Measurements from ENCODE around the gene FKBP8. TPM values are rescaled to one million over a fixed set of nuclear protein-coding genes. Genes with fewer than 3 reads are reported as not detected.

Gene FKBP8
- total RNA-seq, 2 donors from 2014 or later: 235 to 247 TPM

DNA sequence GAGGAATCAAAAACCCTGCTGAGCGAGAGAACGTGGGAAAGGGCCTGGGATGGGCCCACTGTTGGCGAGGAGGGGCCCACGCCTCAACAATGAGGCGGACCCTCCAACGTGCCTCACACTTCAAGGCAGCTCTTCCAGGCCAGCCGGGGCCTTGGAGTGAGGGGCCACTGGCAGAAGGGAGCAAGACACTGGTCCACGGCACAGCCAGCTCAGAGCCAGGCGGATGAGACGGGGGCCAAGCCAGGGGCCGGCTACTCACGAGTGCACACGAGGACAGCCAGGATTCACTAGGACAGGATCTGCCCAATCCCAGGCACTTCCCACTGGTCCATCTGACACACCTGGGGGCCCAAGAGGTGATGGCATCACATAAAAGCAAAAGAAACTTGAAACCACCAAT lies 42.0 kb downstream of the FKBP8 start:
- Histone ChIP-seq H3K9me3 (no peaks in the 10 kb centered on the region), H3K36me3 (replicated peaks in 1 of 2; ENCODE audit: insufficient read depth in 1 of 2, low read depth in 2 of 2) (no peaks in the 10 kb centered on the region), H3K27ac (peak overlapping the region in 3 of 4 donors; percentile 1 to 69 (median 61)), H3K27me3 (no peaks in the 10 kb centered on the region), H3K4me3 (no peak overlapping the region), H3K4me1 (peaks cover 81% of the 10 kb centered on the region)
- 84 to 86% methylated on average over 11 to 12 of the region's 13 CpGs for WGBS, 2 donors
- TF ChIP-seq CTCF (IDR thresholded peaks at IDR 0.05) (no peak), POLR2A (IDR thresholded peaks at IDR 0.05) (no peak)
- DNase-seq (no peak), ATAC-seq (no peak)
- intact Hi-C loops (cut with DNase I): no loop called here

- peak overlapping the region; percentile 2 to 69 (median 54) for H3K27ac ChIP-seq
- H3K36me3 ChIP-seq (replicated peaks in 1 of 2; ENCODE audit: insufficient read depth in 1 of 2, low read depth in 2 of 2): no peaks in the 10 kb centered on the region
- H3K4me3 ChIP-seq: no peak overlapping the region
- WGBS, 2 donors: 11 to 37% methylated on average over 3 to 11 of the region's 11 CpGs
- ATAC-seq (no peak), DNase-seq (peak; percentile 56 to 86 (median 69))
- H3K4me1 ChIP-seq: peaks cover 81% of the 10 kb centered on the region
- no peaks in the 10 kb centered on the region for H3K9me3 ChIP-seq
- TF ChIP-seq POLR2A (IDR thresholded peaks at IDR 0.05): no peak
- TF ChIP-seq CTCF (IDR thresholded peaks at IDR 0.05): no peak
- intact Hi-C loops (cut with DNase I): no loop called here
- no peaks in the 10 kb centered on the region for H3K27me3 ChIP-seq
Observed at GRCh38 chr19:18500799-18501198, 42.6 kb downstream of the FKBP8 start.

- Histone ChIP-seq H3K36me3 (replicated peaks in 1 of 2; ENCODE audit: insufficient read depth in 1 of 2, low read depth in 2 of 2) (no peaks in the 10 kb centered on the region), H3K27ac (peak overlapping the region; percentile 2 to 69 (median 54)), H3K4me3 (no peak overlapping the region), H3K9me3 (no peaks in the 10 kb centered on the region), H3K27me3 (no peaks in the 10 kb centered on the region), H3K4me1 (peaks cover 81% of the 10 kb centered on the region)
- TF ChIP-seq POLR2A (IDR thresholded peaks at IDR 0.05): no peak
- TF ChIP-seq CTCF (IDR thresholded peaks at IDR 0.05): no peak
- ATAC-seq: no peak
- 51 to 79% methylated on average over 2 to 7 of the region's 7 CpGs for WGBS, 2 donors
- intact Hi-C loops (cut with DNase I): no loop called here
- DNase-seq: no peak
Observed at GRCh38 chr19:18500376-18500775, 43.0 kb downstream of the FKBP8 start.

- ATAC-seq (no peak), DNase-seq (no peak)
- Histone ChIP-seq H3K4me3 (no peak overlapping the region), H3K4me1 (peaks cover 80% of the 10 kb centered on the region), H3K27me3 (no peaks in the 10 kb centered on the region), H3K27ac (peak overlapping the region in 2 of 4 donors; percentile 10 to 16), H3K9me3 (no peaks in the 10 kb centered on the region), H3K36me3 (replicated peaks in 1 of 2; ENCODE audit: insufficient read depth in 1 of 2, low read depth in 2 of 2) (no peaks in the 10 kb centered on the region)
- intact Hi-C loops (cut with DNase I): no loop called here
- WGBS, 2 donors: 86 to 93% methylated on average over 6 to 7 of the region's 7 CpGs
- TF ChIP-seq CTCF (IDR thresholded peaks at IDR 0.05) (no peak), POLR2A (IDR thresholded peaks at IDR 0.05) (no peak)
Observed at GRCh38 chr19:18499055-18499775, 44.2 kb downstream of the FKBP8 start.

DNA sequence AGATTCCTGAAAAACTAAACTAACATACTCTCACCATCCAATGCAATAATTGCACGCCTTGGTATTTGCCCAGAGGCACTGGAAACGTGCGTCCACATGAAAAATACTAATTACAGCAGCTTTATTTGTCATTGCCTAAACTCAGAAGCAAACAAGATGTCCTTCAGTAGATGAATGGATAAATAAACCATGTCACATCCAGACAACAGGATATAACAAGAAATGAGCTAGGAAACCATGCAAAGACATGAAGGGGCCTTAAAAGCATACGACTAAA lies 46.5 kb downstream of the FKBP8 start:
- TF ChIP-seq CTCF (IDR thresholded peaks at IDR 0.05) (no peak), POLR2A (IDR thresholded peaks at IDR 0.05) (no peak)
- no peaks in the 10 kb centered on the region for H3K36me3 ChIP-seq (replicated peaks in 1 of 2; ENCODE audit: insufficient read depth in 1 of 2, low read depth in 2 of 2)
- no peaks in the 10 kb centered on the region for H3K27me3 ChIP-seq
- H3K27ac ChIP-seq: peak overlapping the region in 3 of 4 donors; percentile 12 to 30 (median 20)
- intact Hi-C loops (cut with DNase I): no loop called here
- DNase-seq (no peak), ATAC-seq (no peak)
- 75 to 89% methylated on average over 4 of the region's 4 CpGs for WGBS, 2 donors
- H3K9me3 ChIP-seq: no peaks in the 10 kb centered on the region
- peaks cover 81% of the 10 kb centered on the region for H3K4me1 ChIP-seq
- H3K4me3 ChIP-seq: no peak overlapping the region
